IMR-90 (cell line): ENCODE measurements around the gene METAP2. TPM values are rescaled to one million over a fixed set of nuclear protein-coding genes. Genes with fewer than 3 reads are reported as not detected.

Source experiments
- ATAC-seq: fragments of 200-7000 bp; cut with Tn5 transposase; 2 replicates; pipeline ENCODE4 v1.9.1; 2020; ENCODE audit warnings: low read depth, mild to moderate bottlenecking, moderate library complexity
- BruUV-seq: library from RNA; stranded (reverse); fragments of 400-500 nt; replicated peaks from 2 replicates; lab custom pipeline; 2021; lab: Mats Ljungman, UMichigan
- CTCF ChIA-PET: fragments of 300-600 bp; formaldehyde crosslinking; extraction: SDS; loops from one replicate; lab custom pipeline; 2021; ENCODE audit warnings: antibody characterized with exemption; lab: Yijun Ruan, JAX
- POLR2A ChIA-PET: fragments of 300-600 bp; sonication (Branson Sonifier 250); formaldehyde crosslinking; loops from one replicate; lab custom pipeline; 2022; ENCODE audit warnings: antibody characterized with exemption; ENCODE audit not compliant: unreplicated experiment; lab: Charles Lee
- DNase-seq: peaks from one replicate; pipeline ENCODE4 v3.0.0; 2013
- H2AFZ ChIP-seq: replicated peaks from 2 replicates; pipeline ENCODE3; 2013; ENCODE audit warnings: low read length, mild to moderate bottlenecking; ENCODE audit not compliant: poor library complexity
- H2AK5ac ChIP-seq: 2 replicates; pipeline ENCODE4 v1.6.1; 2013; ENCODE audit warnings: low read depth, low read length, inconsistent platforms
- H2AK9ac ChIP-seq: replicated peaks from 2 replicates; pipeline ENCODE3; 2013; ENCODE audit warnings: mild to moderate bottlenecking, low read depth, low read length, moderate library complexity; ENCODE audit not compliant: poor library complexity
- H2BK120ac ChIP-seq: 2 replicates; pipeline ENCODE4 v1.6.1; 2013; ENCODE audit warnings: low read depth, low read length, inconsistent platforms
- H2BK15ac ChIP-seq: 3 replicates; pipeline ENCODE4 v1.6.1; 2013; ENCODE audit warnings: low read depth, low read length, inconsistent platforms
- H2BK20ac ChIP-seq: 2 replicates; pipeline ENCODE4 v1.6.1; 2013; ENCODE audit warnings: low read depth, mild to moderate bottlenecking, inconsistent platforms, low read length, moderate library complexity
- H2BK5ac ChIP-seq: 2 replicates; pipeline ENCODE4 v1.6.1; 2013; ENCODE audit warnings: mild to moderate bottlenecking, low read depth, low read length, inconsistent platforms; ENCODE audit not compliant: poor library complexity, severe bottlenecking
- H3K14ac ChIP-seq: replicated peaks from 2 replicates; pipeline ENCODE4 v1.6.1; 2013; ENCODE audit warnings: low read depth, low read length, inconsistent platforms
- H3K18ac ChIP-seq: 2 replicates; pipeline ENCODE4 v1.6.1; 2013; ENCODE audit warnings: low read depth, low read length, control low read depth
- H3K23ac ChIP-seq: 2 replicates; pipeline ENCODE4 v1.6.1; 2013; ENCODE audit warnings: low read depth, low read length, inconsistent platforms
- H3K27ac ChIP-seq: 2 replicates; pipeline ENCODE4 v1.5.1; 2013; ENCODE audit warnings: mild to moderate bottlenecking, control low read depth, low read length; ENCODE audit not compliant: insufficient read depth
- H3K27me3 ChIP-seq: 2 replicates; pipeline ENCODE4 v1.6.1; 2013; ENCODE audit warnings: low read length; ENCODE audit not compliant: control insufficient read depth, insufficient read depth
- H3K36me3 ChIP-seq: 2 replicates; pipeline ENCODE4 v1.6.1; 2013; ENCODE audit warnings: low read length, mixed read lengths; ENCODE audit not compliant: control insufficient read depth, insufficient read depth
- H3K4ac ChIP-seq: 2 replicates; pipeline ENCODE4 v1.6.1; 2013; ENCODE audit warnings: low read depth, low read length, inconsistent platforms
- H3K4me1 ChIP-seq: 2 replicates; pipeline ENCODE4 v1.6.1; 2013; ENCODE audit warnings: low read length, mixed read lengths; ENCODE audit not compliant: control insufficient read depth, insufficient read depth
- H3K4me2 ChIP-seq: 2 replicates; pipeline ENCODE4 v1.6.1; 2013; ENCODE audit warnings: low read depth, mild to moderate bottlenecking, control low read depth, low read length, moderate library complexity
- H3K4me3 ChIP-seq: 2 replicates; pipeline ENCODE4 v1.5.1; 2013; ENCODE audit warnings: low read depth, mild to moderate bottlenecking, control low read depth, low read length, moderate library complexity; ENCODE audit not compliant: insufficient read depth
- H3K56ac ChIP-seq: 2 replicates; pipeline ENCODE4 v1.6.1; 2013; ENCODE audit warnings: low read length, inconsistent platforms; ENCODE audit not compliant: insufficient read depth; ENCODE audit errors: extremely low read depth
- H3K79me1 ChIP-seq, 2 experiments: 2 replicates each; pipeline ENCODE4 v1.6.1; 2013; ENCODE audit warnings: low read length in 2 of 2, inconsistent platforms in 1 of 2, low read depth in 1 of 2
- H3K9ac ChIP-seq: 2 replicates; pipeline ENCODE4 v1.6.1; 2013; ENCODE audit warnings: low read depth, low read length, control low read depth
- H3K9me1 ChIP-seq: 2 replicates; pipeline ENCODE4 v1.6.1; 2013; ENCODE audit warnings: low read length, inconsistent platforms; ENCODE audit not compliant: insufficient read depth
- H3K9me3 ChIP-seq: 2 replicates; pipeline ENCODE4 v1.6.1; 2013; ENCODE audit warnings: low read length; ENCODE audit not compliant: control insufficient read depth, insufficient read depth
- H4K20me1 ChIP-seq: 2 replicates; pipeline ENCODE4 v1.6.1; 2013; ENCODE audit warnings: low read length, inconsistent platforms; ENCODE audit not compliant: insufficient read depth
- H4K5ac ChIP-seq: 2 replicates; pipeline ENCODE4 v1.6.1; 2013; ENCODE audit warnings: mild to moderate bottlenecking, low read depth, low read length, control low read depth
- H4K8ac ChIP-seq, 2 experiments: 2 replicates each; pipeline ENCODE4 v1.6.1; 2013; ENCODE audit warnings: low read depth in 2 of 2, low read length in 2 of 2, control low read depth in 1 of 2, inconsistent platforms in 1 of 2
- H4K91ac ChIP-seq: 2 replicates; pipeline ENCODE4 v1.6.1; 2013; ENCODE audit warnings: low read depth, low read length, inconsistent platforms; ENCODE audit not compliant: insufficient read depth
- CHD1 ChIP-seq: IDR thresholded peaks from 2 replicates; pipeline ENCODE4 v1.6.1; 2012; ENCODE audit warnings: low read depth, low read length, improper control_type of control experiment
- MXI1 ChIP-seq: IDR thresholded peaks from 2 replicates; pipeline ENCODE4 v1.6.1; 2012; ENCODE audit warnings: low read depth, mild to moderate bottlenecking, low read length, moderate library complexity, borderline replicate concordance
- WGBS, 2 experiments: methylation state at CpG; one replicate each; pipeline versions ENCODE4 v1.1.5 to v1.1.7; 2013; ENCODE audit warnings: missing lambda C conversion rate in 2 of 2; ENCODE audit not compliant: insufficient read length in 1 of 2; ENCODE audit errors: extremely low coverage in 2 of 2; 5-methylcytosine and 5-hydroxymethylcytosine counted together
- dilution Hi-C: fragments of 300-500 bp; cut with HindIII; formaldehyde crosslinking; loops from one replicate; pipeline ENCODE4 v1.14.3; 2018; ENCODE audit warnings: low sequenced_read_pairs; ENCODE audit not compliant: unreplicated experiment
- in situ Hi-C: fragments of 300-500 bp; cut with MboI; formaldehyde crosslinking; loops from 3 replicates; pipeline ENCODE4 v1.14.3; 2019; ENCODE audit warnings: low sequenced_read_pairs, inconsistent platforms, mixed read lengths
- intact Hi-C: fragments of 100-400 bp; cut with micrococcal nuclease; formaldehyde crosslinking; loops from 2 replicates; pipeline ENCODE4 v1.10.0; 2022
- polyA plus RNA-seq, 3 experiments: library from polyadenylated mRNA; depleted of rRNA; stranded (reverse); fragments of >200 nt; gene quantifications; 2 replicates each; pipeline ENCODE4 v1.2.3, GENCODE V29; 2012; ENCODE audit warnings: low replicate concordance in 1 of 3
- total RNA-seq: library from RNA; depleted of rRNA; stranded (reverse); fragments of >200 nt; gene quantifications from 2 replicates; pipeline ENCODE4 v1.2.3, GENCODE V29; 2012

METAP2 gene
- total and polyA plus RNA-seq, 2 of the 4 experiments (the other 2 are of a cell fraction), result 62.5 to 72.9 TPM

DNA sequence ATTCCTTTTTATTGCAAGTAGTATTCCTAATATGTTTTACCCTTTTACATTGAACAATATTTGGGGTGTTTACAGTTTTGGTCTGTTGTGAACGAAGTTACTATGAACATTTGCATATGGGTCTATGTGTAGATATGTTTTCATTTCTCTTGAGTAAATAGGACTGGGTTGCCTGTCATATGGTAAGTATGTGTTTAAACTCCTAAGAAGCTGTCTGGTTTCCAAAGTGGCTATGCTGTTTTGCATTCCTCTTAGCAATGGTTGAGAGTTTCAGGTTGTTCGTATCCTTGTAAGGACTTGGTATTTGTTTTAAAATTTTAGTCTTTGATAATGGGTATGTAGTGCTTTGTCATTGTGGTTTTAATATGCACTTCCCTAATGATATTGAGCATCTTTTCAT is 6.3 kb downstream of the METAP2 start:
- no peak overlapping the region for H4K5ac ChIP-seq
- no CpG with 5 or more reads among the region's 2 CpGs for WGBS, 2 experiments
- dilution Hi-C loops, result no loop called here

More for the DNA sequence above, 6.3 kb downstream of the METAP2 start:
- peak; percentile 86 for ATAC-seq
- Histone ChIP-seq H3K9me1 (peaks cover 9% of the 10 kb centered on the region), H4K91ac (no peak overlapping the region), H2BK5ac (peak overlapping the region; percentile 82), H3K14ac (no peak overlapping the region), H3K23ac (no peak overlapping the region), H3K4ac (no peak overlapping the region), H3K18ac (no peak overlapping the region), H2AK5ac (no peak overlapping the region), H3K4me1 (peaks cover 5% of the 10 kb centered on the region), H2BK120ac (no peak overlapping the region), H4K8ac (no peak overlapping the region), H2BK20ac (no peak overlapping the region), H2AFZ (no peak overlapping the region), H3K4me2 (peak overlapping the region; percentile 16; the same call in 1 of the 2 replicates), H3K9me3 (no peaks in the 10 kb centered on the region), H3K79me1 (peaks cover 15 to 56% of the 10 kb centered on the region in 2 experiments), H3K9ac (no peak overlapping the region), H3K36me3 (peaks cover 25% of the 10 kb centered on the region), H3K4me3 (no peak overlapping the region), H3K56ac (no peak overlapping the region), H4K20me1 (peaks cover 33% of the 10 kb centered on the region; the same call in 1 of the 2 replicates), H2AK9ac (no peak overlapping the region), H2BK15ac (no peak overlapping the region), H3K27ac (no peak overlapping the region), H3K27me3 (no peaks in the 10 kb centered on the region)
- ChIA-PET CTCF (no interaction called here), POLR2A (no interaction called here)
- intact Hi-C loops (no loop called here), in situ Hi-C loops (no loop called here)
- BruUV-seq, result no TSS peak
- peak; percentile 69 for DNase-seq
- TF ChIP-seq MXI1 (no peak), CHD1 (no peak)
